GM12872 (cell line): Measurements from ENCODE around the gene PDCD1.

Experiments used
- TF ChIP-seq, protein P1 (sequence below): IDR thresholded peaks from 3 replicates; pipeline ENCODE4 v1.5.1; 2011; ENCODE audit warnings: low read depth, mild to moderate bottlenecking, low read length, moderate library complexity; ENCODE audit not compliant: insufficient read depth

PDCD1 gene

DNA sequence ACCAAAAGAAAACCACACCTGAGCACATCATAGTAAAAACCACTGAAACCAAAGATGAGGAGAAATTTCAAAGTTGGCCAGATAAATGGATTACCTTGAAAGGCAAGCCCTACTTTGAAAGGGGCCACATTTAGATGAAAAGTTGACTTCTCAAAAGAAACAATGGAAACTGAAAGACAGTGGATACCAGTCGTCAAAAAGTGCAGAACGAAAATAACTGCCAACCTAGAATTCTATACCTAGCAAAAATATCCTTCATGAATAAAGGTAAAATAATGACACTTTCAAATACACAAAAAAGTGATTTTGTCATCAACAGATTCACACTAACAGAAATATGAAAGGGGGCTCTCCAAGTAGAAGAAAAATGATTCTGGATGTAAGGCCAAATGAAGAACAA, 31.3 kb downstream of the PDCD1 start:
- TF ChIP-seq, protein P1, sequence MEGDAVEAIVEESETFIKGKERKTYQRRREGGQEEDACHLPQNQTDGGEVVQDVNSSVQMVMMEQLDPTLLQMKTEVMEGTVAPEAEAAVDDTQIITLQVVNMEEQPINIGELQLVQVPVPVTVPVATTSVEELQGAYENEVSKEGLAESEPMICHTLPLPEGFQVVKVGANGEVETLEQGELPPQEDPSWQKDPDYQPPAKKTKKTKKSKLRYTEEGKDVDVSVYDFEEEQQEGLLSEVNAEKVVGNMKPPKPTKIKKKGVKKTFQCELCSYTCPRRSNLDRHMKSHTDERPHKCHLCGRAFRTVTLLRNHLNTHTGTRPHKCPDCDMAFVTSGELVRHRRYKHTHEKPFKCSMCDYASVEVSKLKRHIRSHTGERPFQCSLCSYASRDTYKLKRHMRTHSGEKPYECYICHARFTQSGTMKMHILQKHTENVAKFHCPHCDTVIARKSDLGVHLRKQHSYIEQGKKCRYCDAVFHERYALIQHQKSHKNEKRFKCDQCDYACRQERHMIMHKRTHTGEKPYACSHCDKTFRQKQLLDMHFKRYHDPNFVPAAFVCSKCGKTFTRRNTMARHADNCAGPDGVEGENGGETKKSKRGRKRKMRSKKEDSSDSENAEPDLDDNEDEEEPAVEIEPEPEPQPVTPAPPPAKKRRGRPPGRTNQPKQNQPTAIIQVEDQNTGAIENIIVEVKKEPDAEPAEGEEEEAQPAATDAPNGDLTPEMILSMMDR: no peak

DNA sequence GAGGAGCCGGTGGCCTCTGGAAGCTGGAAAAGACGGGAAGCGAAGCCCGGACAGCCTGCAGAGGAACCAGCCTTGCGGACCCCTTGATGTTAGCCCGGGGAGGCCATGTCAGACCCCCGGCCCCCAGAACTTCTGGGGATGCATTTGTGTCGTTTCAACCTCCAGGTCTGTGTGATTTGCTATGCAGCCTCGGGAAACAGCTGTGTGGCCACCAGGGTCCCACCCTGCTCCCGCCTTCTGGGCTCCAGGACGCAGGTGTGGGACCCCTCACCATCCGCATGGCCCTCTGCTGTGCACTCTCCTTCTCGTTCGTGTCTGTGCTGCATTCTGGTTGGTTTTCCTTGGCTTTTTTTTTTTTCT, 36.5 kb downstream of the PDCD1 start:
- TF ChIP-seq, protein P1: no peak

DNA sequence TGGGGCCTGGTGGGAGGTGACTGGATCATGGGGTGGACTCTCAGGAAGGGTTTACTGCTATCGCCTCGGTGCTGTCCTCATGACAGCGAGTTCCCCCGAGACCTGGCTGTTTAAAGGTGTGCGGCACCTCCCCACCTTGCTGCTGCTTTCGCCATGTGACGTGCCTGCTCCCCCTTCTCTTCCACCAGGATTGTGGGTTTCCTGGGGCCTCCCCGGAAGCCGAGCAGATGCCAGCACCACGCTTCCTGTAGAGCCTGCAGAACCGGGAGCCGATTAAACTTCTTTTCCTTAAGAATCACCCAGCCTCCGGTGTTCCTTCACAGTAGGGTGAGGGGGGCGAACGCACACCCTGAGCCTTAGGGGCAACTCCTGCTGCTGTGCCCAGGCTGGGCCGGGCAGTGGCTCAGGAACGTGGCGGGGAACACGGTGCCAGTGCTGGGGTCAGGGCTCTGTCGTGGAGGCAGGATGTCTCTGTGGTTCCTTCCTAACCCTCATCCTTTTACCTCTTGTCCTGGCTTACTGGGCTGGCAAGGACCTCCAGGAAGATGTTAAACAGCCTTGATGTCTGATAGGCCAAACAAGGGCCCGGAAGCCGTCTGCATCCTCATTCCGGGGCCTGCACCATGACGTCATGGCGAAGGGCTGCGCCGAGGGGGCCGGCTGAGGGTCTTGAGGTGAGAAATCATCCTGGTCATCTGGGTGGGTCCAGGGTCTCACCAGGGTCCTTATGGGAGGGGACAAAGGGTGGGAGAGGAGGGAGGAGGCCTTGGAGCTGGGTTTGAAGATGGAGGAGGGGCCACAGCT, 37.0 kb downstream of the PDCD1 start:
- TF ChIP-seq, protein P1: no peak

DNA sequence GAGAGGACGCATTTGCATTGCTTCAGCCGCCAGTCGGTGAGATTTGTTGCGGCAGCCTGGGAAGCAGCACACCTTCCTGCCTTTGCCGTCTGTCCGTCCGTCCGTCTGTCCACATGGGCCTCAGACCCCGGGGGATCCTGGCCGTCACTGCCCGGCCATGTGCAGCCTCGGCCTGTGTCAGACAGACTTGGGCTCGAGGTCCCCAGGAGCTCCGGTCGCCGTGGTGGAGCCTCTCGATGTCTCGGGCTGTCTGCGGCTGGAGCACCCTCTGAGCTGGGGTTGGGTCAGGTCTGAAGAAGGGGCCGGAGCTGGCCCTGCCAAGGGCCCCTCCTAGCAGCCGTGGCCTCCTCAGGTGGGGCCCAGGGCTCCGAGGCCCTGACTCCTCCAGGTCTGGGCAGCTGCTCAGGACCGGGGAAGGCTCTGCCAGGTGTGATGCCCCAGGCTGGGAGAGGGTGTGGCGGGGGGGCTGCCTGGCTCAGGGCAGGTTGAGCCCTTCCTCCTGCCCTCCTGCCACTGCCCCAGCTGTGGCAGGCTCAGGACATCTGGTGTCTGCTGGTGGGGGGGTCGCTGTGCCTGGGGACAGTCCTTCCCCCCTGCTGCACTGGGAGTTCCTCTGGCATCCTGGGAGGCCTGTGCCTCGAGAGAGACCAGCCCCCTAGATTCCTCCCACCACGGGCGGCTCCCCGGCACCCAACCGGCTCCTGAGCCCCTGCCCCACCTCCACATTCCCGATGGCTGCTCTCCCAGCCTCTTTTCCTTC, 37.9 kb downstream of the PDCD1 start:
- TF ChIP-seq, protein P1: no peak

DNA sequence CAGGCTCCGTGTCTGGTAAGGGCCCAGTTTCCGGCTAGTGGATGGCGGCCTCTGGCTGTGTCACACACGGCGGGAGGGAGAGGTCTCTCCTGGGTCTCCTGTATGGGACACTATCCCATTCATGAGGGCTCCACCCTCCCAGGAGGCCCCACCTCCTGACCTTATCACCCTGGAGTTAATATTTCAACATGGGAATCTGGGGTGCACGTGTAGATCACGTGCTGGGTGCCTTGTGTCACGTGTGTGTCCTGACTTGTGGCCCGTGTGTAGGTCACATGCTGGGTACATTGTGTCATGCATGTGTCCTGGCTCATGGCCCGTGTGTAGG, 39.8 kb downstream of the PDCD1 start:
- TF ChIP-seq, protein P1: no peak

DNA sequence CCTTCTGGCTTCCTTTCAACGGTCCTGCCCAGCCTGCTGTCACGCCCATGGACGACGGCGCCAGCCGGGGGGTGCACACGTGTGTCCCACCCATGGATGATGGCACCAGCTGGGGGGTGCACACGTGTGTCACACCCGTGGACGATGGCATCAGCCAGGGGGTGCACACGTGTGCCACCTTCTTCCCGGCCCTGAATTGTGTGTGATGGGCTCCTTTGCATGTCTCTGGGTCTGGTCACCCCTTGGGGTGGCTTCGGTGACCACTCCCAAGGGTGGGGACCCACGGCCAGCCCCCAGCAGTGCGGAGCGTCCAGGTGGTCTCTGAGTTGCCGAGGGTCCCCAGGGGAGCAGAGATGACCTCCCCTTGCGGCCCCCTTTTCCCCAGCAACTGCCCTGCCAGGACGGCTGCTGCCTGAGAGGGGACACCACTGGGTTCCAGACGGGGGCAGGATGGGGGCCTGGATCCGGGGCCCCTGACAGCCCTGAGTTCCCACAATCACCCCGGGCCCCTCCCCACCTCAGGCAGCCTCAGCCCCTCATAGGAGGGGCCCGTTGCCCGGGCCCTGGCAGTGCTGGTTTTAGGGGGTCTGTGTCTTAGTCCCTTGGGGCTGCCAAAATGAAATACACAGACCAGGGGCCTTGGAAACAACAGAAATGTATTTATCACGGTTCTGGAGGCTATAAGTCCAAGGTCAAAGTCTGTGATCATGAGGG, 40.3 kb downstream of the PDCD1 start:
- TF ChIP-seq, protein P1: no peak

DNA sequence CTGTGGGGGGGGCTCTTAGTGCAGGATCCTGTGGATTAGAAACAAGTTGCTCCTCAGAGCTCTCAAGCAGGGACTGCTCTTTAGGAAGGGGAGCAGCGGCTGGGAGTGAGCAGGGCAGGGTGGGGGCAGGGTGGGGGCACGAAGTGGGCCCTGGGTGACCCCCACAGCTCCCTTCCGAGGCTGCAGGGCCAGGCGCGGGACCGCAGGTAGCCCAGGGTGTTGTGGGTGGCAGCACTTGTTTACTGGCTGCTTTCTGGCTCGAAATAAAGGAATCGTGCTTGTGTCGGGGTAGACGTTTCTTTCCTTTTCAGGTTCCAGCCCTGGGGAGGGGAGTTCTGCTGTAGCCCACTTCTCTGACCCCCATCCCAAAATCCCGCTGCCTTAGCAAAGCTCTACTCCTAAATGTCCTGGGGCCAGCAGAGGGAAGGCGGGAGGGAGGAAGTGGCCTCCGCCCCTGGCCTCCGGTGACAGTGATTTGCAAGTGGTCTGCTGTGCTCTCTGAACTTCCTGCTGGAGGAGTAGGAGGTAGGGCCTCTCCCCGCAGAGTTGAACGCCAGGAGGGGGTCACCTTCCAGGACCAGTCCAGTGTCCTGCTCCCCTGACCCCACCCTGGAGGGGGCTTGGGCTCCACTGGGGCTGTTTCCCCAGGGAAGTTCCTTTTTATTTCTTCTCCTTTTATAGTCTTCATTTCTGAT, 41.4 kb downstream of the PDCD1 start:
- TF ChIP-seq, protein P1: no peak
